Activated naive CD8-positive, alpha-beta T cell treated with anti-CD3 and anti-CD28 coated beads, Interleukin-2, amount 50 U/mL, for 24 hours (primary cell): ENCODE measurements around the gene ZDHHC12.
"Not testable (repeated sequence)": the region's sequence is repeated elsewhere in the genome, so short reads cannot be mapped to it uniquely, and the experiment has no call there.

Experiments used
- ATAC-seq: fragments of 150-1000 bp; cut with Tn5 transposase; one replicate; pipeline ENCODE4 v1.10.0; 2021
- DNase-seq: peaks from one replicate; pipeline ENCODE4 v3.0.0; 2021
- H3K27ac Mint-ChIP-seq: one replicate; pipeline ENCODE4 v1.8.0; 2021; ENCODE audit warnings: mild to moderate bottlenecking, mixed read lengths
- H3K27me3 Mint-ChIP-seq: one replicate; pipeline ENCODE4 v1.8.0; 2021; ENCODE audit warnings: mixed read lengths
- H3K36me3 Mint-ChIP-seq: one replicate; pipeline ENCODE4 v1.8.0; 2021; ENCODE audit warnings: low read depth, mixed read lengths
- H3K4me1 Mint-ChIP-seq: one replicate; pipeline ENCODE4 v1.8.0; 2021; ENCODE audit warnings: mixed read lengths
- H3K4me3 Mint-ChIP-seq: one replicate; pipeline ENCODE4 v1.8.0; 2021; ENCODE audit warnings: mild to moderate bottlenecking, moderate library complexity, mixed read lengths
- H3K9me3 Mint-ChIP-seq: one replicate; pipeline ENCODE4 v1.8.0; 2021; ENCODE audit warnings: mixed read lengths

The ZDHHC12 gene

GRCh38 chr9:128706045-128706444 lies 17.9 kb downstream of the ZDHHC12 start:
- ATAC-seq = no peak

DNA sequence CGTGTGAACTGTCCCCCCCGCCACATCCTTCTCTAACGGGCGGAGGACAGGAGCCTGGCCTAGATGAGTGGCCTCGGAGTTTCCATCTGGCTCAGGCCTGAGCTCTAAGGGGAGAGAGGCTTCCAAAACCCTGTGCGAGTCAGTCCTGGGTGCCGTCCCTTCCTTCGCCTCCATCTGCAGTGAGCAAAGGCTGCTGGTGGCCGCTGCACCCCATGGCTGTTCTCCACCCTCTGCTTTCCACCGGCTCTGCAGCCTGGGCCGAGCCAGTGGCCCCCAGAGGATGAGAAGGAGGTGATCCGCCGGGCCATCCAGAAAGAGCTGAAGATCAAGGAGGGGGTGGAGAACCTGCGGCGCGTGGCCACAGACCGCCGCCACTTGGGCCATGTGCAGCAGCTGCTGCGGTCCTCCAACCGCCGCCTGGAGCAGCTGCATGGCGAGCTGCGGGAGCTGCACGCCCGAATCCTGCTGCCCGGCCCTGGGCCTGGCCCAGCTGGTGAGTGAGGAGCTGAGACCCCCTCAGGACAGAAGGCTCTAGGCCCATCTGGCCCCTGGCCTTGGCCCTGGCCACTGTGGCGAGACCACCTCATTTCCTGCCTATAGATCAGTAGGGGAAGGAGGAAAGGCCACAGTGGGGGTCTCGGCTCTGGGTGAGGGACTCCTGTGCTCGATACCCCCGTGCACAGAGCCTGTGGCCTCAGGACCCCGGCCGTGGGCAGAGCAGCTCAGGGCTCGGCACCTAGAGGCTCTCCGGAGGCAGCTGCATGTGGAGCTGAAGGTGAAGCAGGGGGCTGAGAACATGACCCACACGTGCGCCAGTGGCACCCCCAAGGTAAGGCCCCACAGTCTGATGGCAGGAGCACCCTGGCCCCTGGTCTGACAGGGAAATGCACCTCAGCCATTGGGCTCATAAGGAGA lies 18.6 kb downstream of the ZDHHC12 start:
- Mint-ChIP-seq H3K4me3 (no peak overlapping the region), H3K36me3 (no peaks in the 10 kb centered on the region), H3K4me1 (peaks cover 14% of the 10 kb centered on the region), H3K27me3 (no peaks in the 10 kb centered on the region), H3K27ac (no peak overlapping the region), H3K9me3 (no peaks in the 10 kb centered on the region)
- no peak for DNase-seq
- ATAC-seq = no peak

More at GRCh38 chr9:128706045-128706444, 17.9 kb downstream of the ZDHHC12 start:
- Mint-ChIP-seq H3K9me3 (no peaks in the 10 kb centered on the region), H3K4me1 (peaks cover 14% of the 10 kb centered on the region), H3K36me3 (no peaks in the 10 kb centered on the region), H3K4me3 (no peak overlapping the region), H3K27me3 (no peaks in the 10 kb centered on the region), H3K27ac (no peak overlapping the region)
- no peak for DNase-seq

GRCh38 chr9:128704356-128704670 lies 19.6 kb downstream of the ZDHHC12 start:
- no peaks in the 10 kb centered on the region for H3K27me3 Mint-ChIP-seq
- H3K36me3 Mint-ChIP-seq = no peaks in the 10 kb centered on the region
- H3K4me3 Mint-ChIP-seq = peak overlapping the region; percentile 81
- no peaks in the 10 kb centered on the region for H3K9me3 Mint-ChIP-seq
- no peak overlapping the region for H3K27ac Mint-ChIP-seq
- no peak for ATAC-seq
- no peak for DNase-seq
- peaks cover 14% of the 10 kb centered on the region for H3K4me1 Mint-ChIP-seq

DNA sequence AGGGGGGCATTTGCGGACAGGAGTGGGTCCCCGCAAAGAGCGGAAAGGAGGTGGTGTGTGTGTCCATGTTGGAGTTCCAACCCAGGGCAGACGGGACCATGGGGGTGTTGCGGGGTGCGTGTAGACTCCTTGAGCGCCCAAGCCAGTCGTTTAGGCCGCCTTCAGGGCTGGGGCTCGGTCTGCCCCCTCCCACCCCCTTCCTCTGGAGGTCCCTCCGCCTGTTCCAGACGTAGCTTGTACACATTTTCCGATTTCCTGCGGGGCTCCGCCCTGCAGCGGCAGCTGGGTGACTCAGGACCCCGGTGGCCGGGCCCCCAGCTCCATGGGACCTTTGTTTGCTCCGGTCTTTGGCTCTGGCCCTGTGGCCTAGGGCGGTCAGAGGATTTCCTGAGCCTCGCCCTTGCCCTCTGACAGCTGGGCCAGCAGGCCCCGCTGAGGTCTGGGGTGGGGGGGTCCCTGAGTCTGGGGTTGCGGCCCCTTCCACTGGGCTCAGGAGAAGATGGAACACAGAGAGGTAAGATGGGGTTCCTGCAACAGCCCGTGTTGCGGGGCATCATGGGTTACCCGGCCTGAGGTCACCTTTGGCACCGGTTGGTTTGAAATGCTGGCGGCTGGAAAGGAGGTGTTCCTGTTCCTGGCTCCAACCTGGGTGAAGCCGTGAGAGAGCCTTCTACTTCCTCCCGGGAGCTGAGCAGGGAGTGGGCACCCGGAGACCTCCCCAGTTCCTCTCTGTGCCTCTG lies 20.1 kb downstream of the ZDHHC12 start:
- ATAC-seq (no peak), DNase-seq (no peak)
- Mint-ChIP-seq H3K4me3 (peak overlapping the region; percentile 81), H3K4me1 (peaks cover 14% of the 10 kb centered on the region), H3K27ac (peak overlapping the region; percentile 54), H3K36me3 (no peaks in the 10 kb centered on the region), H3K9me3 (no peaks in the 10 kb centered on the region), H3K27me3 (no peaks in the 10 kb centered on the region)

DNA sequence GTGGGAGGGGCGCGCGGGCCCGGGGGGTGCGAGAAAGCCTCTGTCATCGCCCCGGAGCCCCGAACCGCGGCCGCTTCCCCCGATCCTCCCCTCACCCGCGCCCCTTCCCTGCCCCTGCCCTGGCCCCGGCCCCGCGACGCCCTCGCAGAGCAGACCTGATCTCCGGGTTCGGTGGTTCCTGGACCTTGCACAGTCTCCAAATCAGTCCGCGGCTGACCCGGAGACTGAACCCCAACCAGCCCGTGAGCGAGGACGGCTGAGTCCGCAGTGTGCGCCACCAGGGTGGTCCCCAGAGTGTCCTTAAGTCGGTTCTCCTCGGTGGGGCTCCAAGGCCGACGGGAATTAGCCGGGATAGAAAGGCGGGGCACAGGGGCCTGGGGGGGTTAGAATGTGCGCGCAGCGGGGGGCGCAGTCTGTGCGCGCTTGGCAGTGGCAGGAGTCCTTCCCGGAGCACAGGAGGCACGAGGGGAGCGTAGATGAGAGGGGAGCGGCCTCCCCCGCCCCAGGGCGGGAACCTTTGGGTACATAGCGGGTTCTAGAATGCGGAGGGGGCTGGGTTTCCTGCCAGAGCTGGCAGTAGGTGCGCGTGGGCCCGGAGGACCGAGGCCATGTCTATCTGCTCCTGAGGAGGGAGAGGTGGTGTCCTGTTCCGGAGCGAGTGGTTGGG lies 20.8 kb downstream of the ZDHHC12 start:
- DNase-seq (peak; percentile 36), ATAC-seq (peak; percentile 13)
- Mint-ChIP-seq H3K4me1 (peaks cover 14% of the 10 kb centered on the region), H3K4me3 (peak overlapping the region; percentile 81), H3K27me3 (no peaks in the 10 kb centered on the region), H3K36me3 (no peaks in the 10 kb centered on the region), H3K9me3 (no peaks in the 10 kb centered on the region), H3K27ac (peak overlapping the region; percentile 54)

DNA sequence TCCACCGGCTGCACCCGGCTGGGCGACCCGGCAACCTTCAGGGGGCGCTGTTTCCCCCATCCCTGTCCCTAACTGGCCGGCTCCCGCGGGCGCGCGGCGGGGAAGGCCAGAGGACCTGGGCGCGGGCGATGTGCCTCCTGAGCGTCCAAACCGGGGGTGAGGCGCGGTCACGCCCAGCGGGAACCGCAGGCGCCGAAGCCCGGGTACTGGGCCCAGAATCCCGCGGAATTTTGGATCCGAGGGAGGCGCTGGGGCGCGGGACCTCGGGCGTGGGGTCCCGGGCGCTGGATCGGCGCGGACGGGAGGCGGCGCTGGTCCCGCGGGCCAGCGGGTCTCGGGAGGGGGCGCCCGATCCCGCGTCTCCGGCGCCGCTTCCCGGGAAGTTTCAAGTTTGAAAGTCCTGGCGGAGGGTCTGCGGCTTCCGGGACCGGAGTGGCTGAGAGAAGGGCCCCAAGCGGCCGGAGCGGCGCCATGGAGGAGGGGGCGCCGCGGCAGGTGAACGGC lies 21.4 kb downstream of the ZDHHC12 start, which contains the start of gene PKN3:
Gene PKN3, plus strand, starts transcription at position 59 of the 504 bp plus-strand sequence. Its CDS starts 413 bp downstream, at position 472.
- ATAC-seq = peak; percentile 87

GRCh38 chr9:128701227-128701854 lies 22.6 kb downstream of the ZDHHC12 start:
- Mint-ChIP-seq H3K9me3 (no peaks in the 10 kb centered on the region), H3K4me1 (peaks cover 16% of the 10 kb centered on the region), H3K36me3 (peaks cover 10% of the 10 kb centered on the region), H3K4me3 (peak overlapping the region; percentile 81), H3K27me3 (no peaks in the 10 kb centered on the region), H3K27ac (no peak overlapping the region)
- no peak for DNase-seq
- no peak for ATAC-seq

More for the DNA sequence above, 21.4 kb downstream of the ZDHHC12 start, which contains the start of gene PKN3:
- Mint-ChIP-seq H3K36me3 (peaks cover 4% of the 10 kb centered on the region), H3K4me3 (peak within 1 kb of the TSS; percentile 81), H3K9me3 (no peaks in the 10 kb centered on the region), H3K27me3 (no peaks in the 10 kb centered on the region), H3K4me1 (peaks cover 14% of the 10 kb centered on the region), H3K27ac (peak within 1 kb of the TSS; percentile 54)
- DNase-seq = peak; percentile 97

GRCh38 chr9:128699096-128699795 lies 24.7 kb downstream of the ZDHHC12 start:
- Mint-ChIP-seq H3K4me1 (peaks cover 22% of the 10 kb centered on the region), H3K36me3 (peaks cover 29% of the 10 kb centered on the region)
- H3K27ac Mint-ChIP-seq, H3K4me3 Mint-ChIP-seq, H3K9me3 Mint-ChIP-seq, ATAC-seq, H3K27me3 Mint-ChIP-seq, DNase-seq: not testable (repeated sequence)

DNA sequence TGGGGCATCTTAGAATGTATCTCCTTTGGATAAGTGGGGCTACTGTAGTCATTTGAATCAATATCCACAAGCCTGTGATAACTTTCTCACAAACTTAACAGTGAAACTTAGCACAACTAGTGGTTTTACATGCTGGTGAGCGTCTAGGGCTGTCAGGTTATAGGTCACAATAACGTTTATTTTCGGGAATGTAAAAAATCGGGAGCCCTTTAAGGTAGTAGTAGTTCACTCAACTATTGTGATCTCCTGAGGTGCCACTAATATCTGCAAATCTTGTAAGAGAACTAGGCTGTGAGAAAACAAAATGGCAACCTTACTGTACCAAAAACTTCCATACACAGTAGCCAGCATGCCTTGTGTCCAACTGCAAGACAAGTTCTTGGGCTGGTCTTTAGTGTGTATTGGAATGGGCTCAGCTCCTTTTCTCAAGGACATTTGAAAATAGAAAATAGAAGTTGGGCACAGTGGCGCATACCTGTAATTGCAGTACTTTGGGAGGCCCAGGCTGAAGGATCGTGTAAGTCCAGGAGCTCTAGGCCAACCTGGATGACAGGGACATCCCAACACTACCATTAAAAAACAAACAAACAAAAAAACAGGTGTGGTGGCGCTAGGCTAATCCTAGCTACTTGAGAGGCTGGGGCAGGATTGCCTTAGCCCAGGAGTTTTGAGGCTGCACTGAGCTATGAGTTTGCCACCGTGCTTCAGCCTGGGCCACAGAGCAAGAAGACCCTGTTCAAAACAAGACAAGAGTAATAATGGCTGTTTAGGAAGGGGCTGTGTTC lies 26.8 kb downstream of the ZDHHC12 start:
- Mint-ChIP-seq H3K27me3 (no peaks in the 10 kb centered on the region), H3K27ac (no peak overlapping the region), H3K4me1 (peaks cover 37% of the 10 kb centered on the region), H3K4me3 (no peak overlapping the region), H3K36me3 (peaks cover 50% of the 10 kb centered on the region), H3K9me3 (no peaks in the 10 kb centered on the region)
- ATAC-seq (peak; percentile 27), DNase-seq (no peak)

DNA sequence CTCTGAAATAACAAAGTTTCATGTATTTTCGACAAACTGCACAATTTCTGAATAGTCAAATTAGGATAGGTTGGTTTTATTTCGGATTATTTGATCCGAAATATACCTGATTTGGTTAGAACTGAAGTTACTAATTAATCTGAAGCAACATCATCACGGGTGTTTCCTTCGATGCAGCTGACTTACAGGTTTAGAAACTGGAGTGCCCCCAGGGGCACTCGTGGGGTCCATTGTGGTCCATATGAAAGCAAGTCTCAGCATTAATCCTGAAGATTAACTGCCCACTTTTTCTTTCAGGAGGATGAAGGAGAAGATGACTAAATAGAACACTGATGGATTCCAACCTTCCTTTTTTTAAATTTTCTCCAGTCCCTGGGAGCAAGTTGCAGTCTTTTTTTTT lies 29.6 kb downstream of the ZDHHC12 start:
- no peaks in the 10 kb centered on the region for H3K27me3 Mint-ChIP-seq
- no peak overlapping the region for H3K27ac Mint-ChIP-seq

DNA sequence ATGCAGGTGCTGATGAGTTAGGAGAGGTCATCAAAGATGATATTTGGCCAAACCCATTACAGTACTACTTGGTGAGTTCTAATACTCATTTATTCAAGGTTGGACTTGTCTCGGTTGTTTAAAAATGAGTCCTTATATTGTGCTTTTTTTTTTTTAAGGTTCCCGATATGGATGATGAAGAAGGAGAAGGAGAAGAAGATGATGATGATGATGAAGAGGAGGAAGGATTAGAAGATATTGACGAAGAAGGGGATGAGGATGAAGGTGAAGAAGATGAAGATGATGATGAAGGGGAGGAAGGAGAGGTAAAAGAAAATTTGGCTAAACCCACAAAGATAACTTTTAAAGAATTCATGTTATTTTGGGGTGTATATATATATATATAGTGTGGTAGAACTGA lies 30.2 kb downstream of the ZDHHC12 start:
- H3K27me3 Mint-ChIP-seq, H3K9me3 Mint-ChIP-seq, ATAC-seq, DNase-seq: not testable (repeated sequence)
- peaks cover 40% of the 10 kb centered on the region for H3K4me1 Mint-ChIP-seq
- H3K4me3 Mint-ChIP-seq = peak overlapping the region; percentile 28
- H3K36me3 Mint-ChIP-seq = peaks cover 67% of the 10 kb centered on the region
- H3K27ac Mint-ChIP-seq = peak overlapping the region; percentile 82

More for the DNA sequence above, 29.6 kb downstream of the ZDHHC12 start:
- no peak for DNase-seq
- H3K36me3 Mint-ChIP-seq = peaks cover 67% of the 10 kb centered on the region
- ATAC-seq = no peak
- peaks cover 40% of the 10 kb centered on the region for H3K4me1 Mint-ChIP-seq
- no peak overlapping the region for H3K4me3 Mint-ChIP-seq
- no peaks in the 10 kb centered on the region for H3K9me3 Mint-ChIP-seq

DNA sequence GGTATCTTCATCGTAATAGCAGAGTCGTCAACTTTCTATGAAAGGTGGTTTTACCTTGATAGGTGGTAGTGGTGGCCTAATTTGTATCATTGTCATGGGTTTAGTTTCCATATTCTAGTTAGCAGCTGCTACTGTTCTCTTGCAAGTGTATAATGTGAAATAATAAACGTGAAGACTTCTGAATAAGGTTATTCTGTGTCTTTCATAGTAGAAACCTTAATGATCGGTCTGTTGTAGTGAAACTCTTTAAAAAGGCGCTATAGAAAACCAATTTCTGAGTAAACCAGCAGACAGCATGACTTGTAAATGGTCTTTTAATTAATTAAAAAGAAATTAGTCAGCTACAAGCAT lies 33.3 kb downstream of the ZDHHC12 start:
- DNase-seq = no peak
- Mint-ChIP-seq H3K4me1 (peaks cover 65% of the 10 kb centered on the region), H3K36me3 (peaks cover 50% of the 10 kb centered on the region), H3K9me3 (no peaks in the 10 kb centered on the region), H3K27ac (peak overlapping the region; percentile 91), H3K4me3 (peak overlapping the region; percentile 91), H3K27me3 (no peaks in the 10 kb centered on the region)
- no peak for ATAC-seq
